ENCODE data around the gene MYH6. TPM values are rescaled to one million over a fixed set of nuclear protein-coding genes. Genes with fewer than 3 reads are reported as not detected.

The MYH6 gene
- total RNA-seq, 1 experiment from 2014 or later: 0.09 TPM

DNA sequence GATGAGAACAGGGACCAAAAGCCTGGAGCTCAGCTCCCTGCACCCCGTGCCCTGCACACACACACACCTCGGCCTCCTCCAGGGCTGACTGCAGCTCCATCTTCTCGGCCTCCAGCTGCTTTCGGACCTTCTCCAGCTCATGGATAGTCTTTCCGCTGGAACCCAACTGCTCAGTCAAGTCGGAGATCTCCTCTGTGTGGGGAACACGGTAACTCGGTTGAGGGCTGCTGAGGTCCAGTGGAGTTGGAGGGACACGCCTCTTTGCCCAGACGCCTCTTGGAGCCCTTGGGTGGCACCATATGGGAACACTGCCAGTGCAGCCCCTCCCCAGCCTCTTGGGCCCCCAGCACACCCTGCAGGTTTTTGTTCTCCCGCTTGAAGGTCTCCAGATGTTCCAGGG, 8.7 kb upstream of the MYH6 start (continued):
- TF ChIP-seq, protein P1, sequence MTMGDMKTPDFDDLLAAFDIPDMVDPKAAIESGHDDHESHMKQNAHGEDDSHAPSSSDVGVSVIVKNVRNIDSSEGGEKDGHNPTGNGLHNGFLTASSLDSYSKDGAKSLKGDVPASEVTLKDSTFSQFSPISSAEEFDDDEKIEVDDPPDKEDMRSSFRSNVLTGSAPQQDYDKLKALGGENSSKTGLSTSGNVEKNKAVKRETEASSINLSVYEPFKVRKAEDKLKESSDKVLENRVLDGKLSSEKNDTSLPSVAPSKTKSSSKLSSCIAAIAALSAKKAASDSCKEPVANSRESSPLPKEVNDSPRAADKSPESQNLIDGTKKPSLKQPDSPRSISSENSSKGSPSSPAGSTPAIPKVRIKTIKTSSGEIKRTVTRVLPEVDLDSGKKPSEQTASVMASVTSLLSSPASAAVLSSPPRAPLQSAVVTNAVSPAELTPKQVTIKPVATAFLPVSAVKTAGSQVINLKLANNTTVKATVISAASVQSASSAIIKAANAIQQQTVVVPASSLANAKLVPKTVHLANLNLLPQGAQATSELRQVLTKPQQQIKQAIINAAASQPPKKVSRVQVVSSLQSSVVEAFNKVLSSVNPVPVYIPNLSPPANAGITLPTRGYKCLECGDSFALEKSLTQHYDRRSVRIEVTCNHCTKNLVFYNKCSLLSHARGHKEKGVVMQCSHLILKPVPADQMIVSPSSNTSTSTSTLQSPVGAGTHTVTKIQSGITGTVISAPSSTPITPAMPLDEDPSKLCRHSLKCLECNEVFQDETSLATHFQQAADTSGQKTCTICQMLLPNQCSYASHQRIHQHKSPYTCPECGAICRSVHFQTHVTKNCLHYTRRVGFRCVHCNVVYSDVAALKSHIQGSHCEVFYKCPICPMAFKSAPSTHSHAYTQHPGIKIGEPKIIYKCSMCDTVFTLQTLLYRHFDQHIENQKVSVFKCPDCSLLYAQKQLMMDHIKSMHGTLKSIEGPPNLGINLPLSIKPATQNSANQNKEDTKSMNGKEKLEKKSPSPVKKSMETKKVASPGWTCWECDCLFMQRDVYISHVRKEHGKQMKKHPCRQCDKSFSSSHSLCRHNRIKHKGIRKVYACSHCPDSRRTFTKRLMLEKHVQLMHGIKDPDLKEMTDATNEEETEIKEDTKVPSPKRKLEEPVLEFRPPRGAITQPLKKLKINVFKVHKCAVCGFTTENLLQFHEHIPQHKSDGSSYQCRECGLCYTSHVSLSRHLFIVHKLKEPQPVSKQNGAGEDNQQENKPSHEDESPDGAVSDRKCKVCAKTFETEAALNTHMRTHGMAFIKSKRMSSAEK (CRISPR knock-in tag; IDR thresholded peaks at IDR 0.05; ENCODE audit: borderline replicate concordance): no peak
- TF ChIP-seq, protein P2, sequence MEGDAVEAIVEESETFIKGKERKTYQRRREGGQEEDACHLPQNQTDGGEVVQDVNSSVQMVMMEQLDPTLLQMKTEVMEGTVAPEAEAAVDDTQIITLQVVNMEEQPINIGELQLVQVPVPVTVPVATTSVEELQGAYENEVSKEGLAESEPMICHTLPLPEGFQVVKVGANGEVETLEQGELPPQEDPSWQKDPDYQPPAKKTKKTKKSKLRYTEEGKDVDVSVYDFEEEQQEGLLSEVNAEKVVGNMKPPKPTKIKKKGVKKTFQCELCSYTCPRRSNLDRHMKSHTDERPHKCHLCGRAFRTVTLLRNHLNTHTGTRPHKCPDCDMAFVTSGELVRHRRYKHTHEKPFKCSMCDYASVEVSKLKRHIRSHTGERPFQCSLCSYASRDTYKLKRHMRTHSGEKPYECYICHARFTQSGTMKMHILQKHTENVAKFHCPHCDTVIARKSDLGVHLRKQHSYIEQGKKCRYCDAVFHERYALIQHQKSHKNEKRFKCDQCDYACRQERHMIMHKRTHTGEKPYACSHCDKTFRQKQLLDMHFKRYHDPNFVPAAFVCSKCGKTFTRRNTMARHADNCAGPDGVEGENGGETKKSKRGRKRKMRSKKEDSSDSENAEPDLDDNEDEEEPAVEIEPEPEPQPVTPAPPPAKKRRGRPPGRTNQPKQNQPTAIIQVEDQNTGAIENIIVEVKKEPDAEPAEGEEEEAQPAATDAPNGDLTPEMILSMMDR (IDR thresholded peaks at IDR 0.05): no peak
- TF ChIP-seq ETV6 (CRISPR knock-in tag; IDR thresholded peaks at IDR 0.05) (no peak), ELF4 (CRISPR knock-in tag; IDR thresholded peaks at IDR 0.05; ENCODE audit: low read depth) (no peak)
- TF ChIP-seq, protein P3, sequence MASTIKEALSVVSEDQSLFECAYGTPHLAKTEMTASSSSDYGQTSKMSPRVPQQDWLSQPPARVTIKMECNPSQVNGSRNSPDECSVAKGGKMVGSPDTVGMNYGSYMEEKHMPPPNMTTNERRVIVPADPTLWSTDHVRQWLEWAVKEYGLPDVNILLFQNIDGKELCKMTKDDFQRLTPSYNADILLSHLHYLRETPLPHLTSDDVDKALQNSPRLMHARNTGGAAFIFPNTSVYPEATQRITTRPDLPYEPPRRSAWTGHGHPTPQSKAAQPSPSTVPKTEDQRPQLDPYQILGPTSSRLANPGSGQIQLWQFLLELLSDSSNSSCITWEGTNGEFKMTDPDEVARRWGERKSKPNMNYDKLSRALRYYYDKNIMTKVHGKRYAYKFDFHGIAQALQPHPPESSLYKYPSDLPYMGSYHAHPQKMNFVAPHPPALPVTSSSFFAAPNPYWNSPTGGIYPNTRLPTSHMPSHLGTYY (CRISPR knock-in tag; IDR thresholded peaks at IDR 0.05): no peak

- no peaks in the 10 kb centered on the region for H3K9me3 Mint-ChIP-seq
- no peak overlapping the region for H3K4me3 Mint-ChIP-seq
- H3K4me1 Mint-ChIP-seq: no peaks in the 10 kb centered on the region
- TF ChIP-seq SMAD3 (CRISPR knock-in tag; IDR thresholded peaks at IDR 0.05; ENCODE audit: borderline replicate concordance) (no peak), USF2 (CRISPR knock-in tag; IDR thresholded peaks at IDR 0.05) (no peak), GABPB1 (CRISPR knock-in tag; IDR thresholded peaks at IDR 0.05) (no peak), STAT6 (CRISPR knock-in tag; conservative IDR thresholded peaks at IDR 0.05; ENCODE audit: low read depth) (no peak), PRRX2 (CRISPR knock-in tag; IDR thresholded peaks at IDR 0.05) (no peak), ESRRA (CRISPR knock-in tag; IDR thresholded peaks at IDR 0.05; ENCODE audit: borderline replicate concordance) (no peak), ZNF396 (CRISPR knock-in tag; IDR thresholded peaks at IDR 0.05; ENCODE audit: borderline replicate concordance) (no peak), JUN (CRISPR knock-in tag; IDR thresholded peaks at IDR 0.05) (no peak), ATF1 (CRISPR knock-in tag; IDR thresholded peaks at IDR 0.05) (no peak), FOXP1 (CRISPR knock-in tag; IDR thresholded peaks at IDR 0.05; ENCODE audit: borderline replicate concordance) (no peak), JAZF1 (CRISPR knock-in tag; IDR thresholded peaks at IDR 0.05) (no peak), TEAD4 (CRISPR knock-in tag; IDR thresholded peaks at IDR 0.05) (no peak)
- POLR2A ChIA-PET: no interaction called here
- peaks cover 17% of the 10 kb centered on the region for H3K27me3 Mint-ChIP-seq (ENCODE audit: low read depth)
- CTCF ChIA-PET: interaction anchor here (1.2 to 3.2 kb wide), 2 partner anchors 36 to 41 kb away, joined by 3 to 9 read pairs; no protein-coding TSS in a partner anchor
- H3K36me3 Mint-ChIP-seq: no peaks in the 10 kb centered on the region
- H3K27ac Mint-ChIP-seq: no peak overlapping the region
- DNase-seq (ENCODE audit: low spot score): no peak
- no peak for ATAC-seq
Measured at GRCh38 chr14:23415821-23416778, 8.0 kb upstream of the MYH6 start.
